NCI-H2171 treated with DMSO at 0.1 percent for 48 hours (cell line): ENCODE measurements around the gene TRIM44.
"Not testable (repeated sequence)": the region's sequence is repeated elsewhere in the genome, so short reads cannot be mapped to it uniquely, and the experiment has no call there.

Experiments
- DNase-seq: peaks from one replicate; lab custom pipeline; 2025; lab: John Stamatoyannopoulos, UW

The TRIM44 gene

DNA sequence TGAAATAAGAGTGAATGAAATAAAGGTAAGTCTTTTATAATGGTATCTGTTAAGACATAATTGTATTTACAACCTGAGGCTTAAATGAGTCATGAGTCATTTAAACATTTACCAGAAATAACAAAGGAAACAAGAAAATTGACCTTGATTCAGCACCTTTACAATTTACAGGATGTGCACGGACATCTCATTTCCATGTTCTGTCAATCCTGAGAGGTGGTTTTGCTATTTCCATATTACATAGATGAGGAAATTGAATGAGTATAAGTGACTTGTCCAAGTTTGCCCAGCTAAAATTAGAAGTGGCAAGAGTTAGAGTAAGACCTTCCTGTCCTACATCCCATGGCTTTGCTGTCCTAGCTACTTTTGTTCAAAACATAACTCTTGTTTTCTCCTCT, 89.1 kb downstream of the TRIM44 start:
- no peak for DNase-seq

GRCh38 chr11:35752115-35752514, 89.5 kb downstream of the TRIM44 start:
- no peak for DNase-seq

DNA sequence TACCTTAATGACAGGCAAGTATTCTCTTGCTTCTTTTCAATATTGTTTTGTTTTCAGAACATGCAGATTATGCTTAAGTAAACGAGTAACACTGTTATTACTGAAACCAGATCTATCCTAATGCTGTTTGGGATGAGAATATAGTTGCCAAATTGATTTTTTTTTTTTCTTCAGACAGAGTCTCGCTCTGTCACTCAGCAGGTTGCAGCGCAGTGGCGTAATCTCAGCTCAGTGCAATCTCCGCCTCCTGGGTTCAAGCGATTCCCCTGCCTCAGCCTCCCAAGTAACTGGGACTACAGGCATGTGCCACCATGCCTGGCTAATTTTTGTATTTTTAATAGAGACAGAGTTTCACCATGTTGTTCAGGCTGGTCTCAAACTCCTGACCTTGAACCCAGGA, 91.0 kb downstream of the TRIM44 start:
- not testable (repeated sequence) for DNase-seq

DNA sequence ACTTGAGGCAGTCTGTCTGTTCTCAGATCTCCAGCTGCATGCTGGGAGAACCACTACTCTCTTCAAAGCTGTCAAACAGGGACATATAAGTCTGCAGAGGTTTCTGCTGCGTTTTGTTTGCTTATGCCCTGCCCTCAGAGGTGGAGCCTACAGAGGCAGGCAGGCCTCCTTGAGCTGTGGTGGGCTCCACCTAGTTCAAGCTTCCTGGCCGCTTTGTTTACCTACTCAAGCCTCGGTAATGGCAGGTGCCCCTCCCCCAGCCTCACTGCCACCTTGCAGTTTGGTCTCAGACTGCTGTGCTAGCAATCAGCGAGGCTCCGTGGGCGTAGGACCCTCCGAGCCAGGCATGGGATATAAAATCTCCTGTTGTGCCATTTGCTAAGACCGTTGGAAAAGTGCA, 97.4 kb downstream of the TRIM44 start:
- peak; percentile 79 for DNase-seq

DNA sequence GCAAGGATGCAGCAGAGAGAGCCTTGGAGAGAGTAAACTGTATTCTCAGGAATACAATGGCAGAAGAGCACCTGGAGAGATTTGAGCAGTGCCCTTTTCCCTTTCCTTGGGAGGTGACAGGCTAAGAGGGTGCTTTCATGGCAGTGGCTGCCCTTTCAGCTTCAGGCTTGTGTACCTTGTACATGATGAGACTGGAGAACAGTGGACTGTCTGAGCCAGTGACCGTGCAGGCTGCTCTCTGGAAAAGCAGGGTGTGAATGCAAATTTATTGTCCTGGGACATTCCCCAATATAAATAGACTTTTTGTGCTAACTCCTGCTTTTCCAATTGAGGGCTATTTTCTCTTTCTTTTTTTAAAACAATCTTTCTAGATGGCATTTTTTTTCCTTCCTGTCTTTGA, 99.3 kb downstream of the TRIM44 start:
- DNase-seq = no peak

DNA sequence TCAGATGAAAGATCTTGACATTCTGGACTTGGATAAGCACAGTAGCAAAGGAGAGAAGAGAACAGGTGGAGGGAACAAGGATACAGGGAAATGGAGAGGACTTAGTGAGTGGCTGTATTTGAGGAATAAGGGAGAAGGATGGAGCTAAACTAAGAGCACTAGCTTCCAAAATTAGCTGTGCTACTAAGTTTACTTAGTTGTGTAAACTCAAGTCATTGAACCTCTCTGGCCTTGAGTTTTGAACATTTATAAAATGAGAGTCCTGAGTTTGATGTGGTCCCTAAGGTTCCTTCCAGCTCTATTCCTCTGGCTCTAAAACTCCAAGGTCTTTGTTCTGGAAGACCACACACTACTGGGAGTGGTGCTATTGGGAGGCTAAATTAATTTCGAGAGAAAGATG, 100.7 kb downstream of the TRIM44 start:
- DNase-seq = no peak

DNA sequence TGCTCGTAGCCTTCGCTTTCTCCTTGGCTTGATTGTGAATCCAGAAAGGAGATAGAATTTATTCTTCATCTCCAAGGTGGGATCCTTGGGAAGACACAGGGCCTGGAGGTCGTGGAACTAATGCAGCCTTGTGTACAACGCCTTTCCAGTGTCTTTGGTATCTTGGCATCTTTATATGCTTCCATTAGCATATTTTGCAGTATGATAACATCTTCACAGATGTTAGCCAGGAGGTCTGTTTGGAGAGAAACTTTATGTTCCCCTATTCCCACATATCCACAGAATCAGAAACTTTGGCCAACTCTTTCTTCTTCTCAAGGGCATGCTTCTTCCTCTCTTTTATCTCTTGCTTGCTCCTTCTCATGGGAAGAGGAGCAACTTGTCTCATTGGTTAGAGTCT, 101.2 kb downstream of the TRIM44 start:
- DNase-seq = no peak

GRCh38 chr11:35764417-35764816, 101.8 kb downstream of the TRIM44 start:
- no peak for DNase-seq

GRCh38 chr11:35765211-35765610, 102.6 kb downstream of the TRIM44 start:
- DNase-seq = no peak

GRCh38 chr11:35766651-35767050, 104.1 kb downstream of the TRIM44 start:
- DNase-seq = no peak

GRCh38 chr11:35770425-35770824, 107.8 kb downstream of the TRIM44 start:
- not testable (repeated sequence) for DNase-seq

DNA sequence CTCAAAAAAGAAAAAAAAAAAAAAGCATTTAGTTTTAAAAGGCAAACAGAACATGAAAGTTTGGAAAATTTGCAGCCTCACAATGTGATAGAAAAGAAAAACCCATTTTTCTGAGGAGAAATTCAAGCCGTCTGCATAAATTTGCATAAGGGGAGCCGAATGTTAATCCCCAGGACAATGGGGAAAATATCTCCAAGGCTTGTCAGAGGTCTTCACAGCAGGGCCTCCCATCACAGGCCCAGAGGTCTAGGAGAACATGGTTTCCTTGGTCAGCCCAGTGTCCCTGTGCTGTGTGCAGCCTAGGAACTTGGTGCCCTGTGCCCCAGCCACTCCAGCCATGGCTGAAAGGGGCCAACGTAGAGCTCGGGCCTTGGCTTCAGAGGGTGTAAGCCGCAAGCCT, 109.1 kb downstream of the TRIM44 start:
- DNase-seq = no peak

GRCh38 chr11:35777241-35777640, 114.7 kb downstream of the TRIM44 start:
- DNase-seq = not testable (repeated sequence)

DNA sequence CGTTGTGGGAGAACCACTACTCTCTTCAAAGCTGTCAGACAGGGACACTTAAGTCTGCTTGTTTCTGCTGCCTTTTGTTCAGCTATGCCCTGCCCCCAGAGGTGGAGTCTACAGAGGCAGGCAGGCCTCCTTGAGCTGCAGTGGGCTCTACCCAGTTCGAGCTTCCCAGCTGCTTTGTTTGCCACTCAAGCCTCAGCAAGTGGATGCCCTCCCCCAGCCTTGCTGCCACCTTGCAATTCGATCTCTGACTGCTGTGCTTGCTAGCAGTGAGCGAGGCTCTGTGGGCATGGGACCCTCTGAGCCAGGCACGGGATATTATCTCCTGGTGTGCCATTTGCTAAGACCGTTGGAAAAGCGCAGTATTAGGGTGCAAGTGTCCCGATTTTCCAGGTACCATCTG, 116.4 kb downstream of the TRIM44 start:
- peak; percentile 71 for DNase-seq

DNA sequence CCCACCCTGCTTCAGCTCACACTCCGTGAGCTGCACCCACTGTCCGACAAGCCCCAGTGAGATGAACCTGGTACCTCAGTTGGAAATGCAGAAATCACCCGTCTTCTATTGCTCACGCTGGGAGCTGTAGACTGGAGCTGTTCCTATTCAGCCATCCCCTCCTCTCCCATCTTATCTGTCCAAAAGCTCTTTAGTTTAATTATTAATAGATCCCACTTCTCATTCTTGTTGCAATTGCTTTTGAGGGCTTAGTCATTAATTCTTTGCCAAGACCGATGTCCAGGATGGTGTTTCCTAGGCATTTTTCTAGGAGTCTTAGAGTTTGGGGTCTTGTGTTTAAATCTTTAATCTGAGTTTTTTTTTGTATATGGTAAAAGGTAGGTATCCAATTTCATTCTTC, 116.8 kb downstream of the TRIM44 start:
- DNase-seq = no peak

DNA sequence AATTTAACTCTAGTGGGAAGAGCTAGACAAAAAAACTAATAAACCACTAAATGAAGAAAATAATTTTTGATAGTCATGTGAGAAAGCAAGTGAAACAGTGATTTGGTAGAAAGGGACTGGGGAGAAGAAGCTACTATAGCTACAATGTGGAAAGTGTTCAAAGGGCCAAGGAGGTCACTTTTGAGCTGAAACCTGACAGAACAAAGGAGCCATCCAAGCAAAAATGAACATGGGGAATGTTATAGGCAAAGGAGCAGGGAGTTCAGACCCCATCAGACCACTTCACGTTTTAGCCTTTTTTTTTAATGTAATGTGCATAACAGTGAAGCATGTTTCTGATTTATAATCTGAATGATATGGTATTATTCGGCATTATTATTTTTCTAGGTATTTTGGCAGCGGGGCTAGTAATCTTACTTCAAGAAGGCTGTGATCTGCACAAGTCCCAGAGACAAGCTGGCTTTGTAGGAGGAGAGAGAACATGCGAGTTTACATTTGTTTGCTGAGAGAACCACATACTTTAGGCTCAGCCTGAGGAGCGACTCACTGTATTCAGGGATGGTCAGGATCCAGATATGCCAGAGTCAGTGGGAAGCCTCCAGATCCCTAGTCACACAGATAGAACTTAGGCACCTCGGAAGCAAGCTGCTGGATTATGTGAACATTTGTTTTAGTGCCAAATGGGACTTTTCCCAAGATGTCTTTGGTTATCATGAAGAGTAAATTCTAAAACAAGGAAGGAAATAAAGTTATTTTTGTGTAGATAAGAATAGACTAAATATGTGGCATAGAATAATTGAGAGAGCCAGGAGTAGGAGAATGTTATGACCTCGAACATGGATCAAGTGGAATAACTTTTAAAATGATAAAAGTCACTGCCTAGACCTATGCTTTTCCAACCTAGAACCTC, 118.6 kb downstream of the TRIM44 start:
- no peak for DNase-seq

DNA sequence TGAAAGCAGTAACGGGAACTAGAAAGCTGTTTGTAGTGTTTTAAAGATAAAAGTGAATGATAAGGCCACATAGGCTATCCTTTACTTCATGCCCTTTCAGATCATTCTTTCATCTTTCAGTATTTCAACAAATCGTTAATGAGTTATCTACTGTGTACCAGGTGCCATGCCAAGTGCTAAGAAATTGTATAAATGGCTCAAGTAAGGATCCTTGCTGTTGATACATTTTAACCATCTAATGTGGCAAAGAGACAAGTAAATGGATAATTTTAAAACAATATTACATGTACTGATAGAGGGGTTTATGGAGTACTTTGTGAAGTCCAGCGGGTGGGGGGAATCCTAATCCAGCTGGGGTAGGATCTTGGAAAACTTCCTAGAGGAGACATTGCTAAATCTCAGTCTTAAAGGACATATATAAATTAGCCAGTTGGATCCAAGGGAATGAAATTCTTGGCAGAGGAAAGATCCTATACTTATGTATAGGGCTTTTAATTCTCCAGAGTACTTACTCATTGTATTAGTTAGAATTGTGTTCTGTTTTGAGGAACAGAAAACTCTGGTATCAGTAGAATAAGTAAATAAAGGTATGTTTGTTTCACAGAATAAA, 119.4 kb downstream of the TRIM44 start:
- no peak for DNase-seq

DNA sequence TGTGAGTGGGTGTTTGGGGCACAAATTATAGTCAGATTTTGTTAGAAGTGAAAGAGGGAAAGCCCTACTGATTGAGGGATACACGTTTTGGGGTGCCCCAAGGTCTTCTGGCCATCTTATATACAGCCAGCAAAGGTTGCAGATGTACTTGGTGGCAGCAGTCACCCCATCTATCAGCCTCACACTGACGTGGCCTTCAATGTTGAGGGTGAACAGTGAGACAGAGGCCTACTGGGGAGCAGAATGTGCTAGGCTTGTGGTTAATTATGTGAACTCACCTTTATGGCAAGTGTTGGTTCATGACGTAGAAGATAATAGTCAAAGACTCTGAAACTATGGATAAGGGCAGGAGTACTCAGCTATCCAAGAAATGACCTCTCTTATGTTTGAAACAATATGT, 121.2 kb downstream of the TRIM44 start:
- DNase-seq = no peak

GRCh38 chr11:35784699-35785098, 122.1 kb downstream of the TRIM44 start:
- DNase-seq = no peak

- DNase-seq = no peak
Observed at GRCh38 chr11:35785287-35786167, 123.0 kb downstream of the TRIM44 start.

DNA sequence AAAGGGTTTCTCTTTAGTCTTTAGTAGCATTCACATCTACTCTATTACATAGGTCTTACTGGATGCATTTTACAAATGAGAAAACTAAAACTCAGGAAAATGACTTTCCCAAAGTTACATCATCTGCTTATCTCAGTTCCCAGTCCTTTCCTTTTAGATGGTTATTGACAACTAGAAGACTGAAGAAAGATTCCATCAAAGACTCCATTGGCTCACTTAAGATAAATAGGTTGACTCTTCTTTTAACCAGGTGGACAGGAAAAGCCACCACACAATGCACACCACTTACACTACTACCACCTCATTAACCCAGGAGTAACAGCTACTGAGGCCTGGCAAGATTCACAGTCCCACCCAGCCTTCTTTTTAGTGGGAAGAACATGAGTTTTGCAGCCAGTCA, 123.6 kb downstream of the TRIM44 start:
- no peak for DNase-seq

DNA sequence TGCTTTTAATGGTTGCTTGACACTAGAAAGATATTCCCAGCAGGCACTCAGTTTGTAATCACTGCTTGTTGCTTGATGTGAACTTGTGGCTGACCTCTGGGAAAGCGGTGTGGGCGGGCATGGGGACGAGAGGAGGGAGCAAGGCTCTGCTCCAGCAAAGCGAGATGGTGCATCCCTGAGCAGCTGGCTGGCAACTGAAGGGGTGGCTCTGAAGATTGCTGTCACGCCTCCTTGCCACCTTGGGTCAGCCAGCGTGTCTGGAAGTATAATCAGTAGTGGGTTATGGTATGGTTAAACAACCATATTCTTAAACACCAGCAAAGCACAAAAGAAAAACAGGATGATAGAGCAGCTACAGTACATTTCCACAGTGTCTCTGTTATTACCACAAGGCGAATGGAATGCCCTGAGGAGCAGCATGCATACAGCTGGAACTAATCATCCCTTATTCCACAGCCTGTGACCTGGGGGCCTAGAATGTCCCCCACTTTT, 124.5 kb downstream of the TRIM44 start:
- DNase-seq = no peak
